SK-N-SH (cell line): ENCODE results near the gene TMEM164. TPM values are rescaled to one million over a fixed set of nuclear protein-coding genes. Genes with fewer than 3 reads are reported as not detected.

Source experiments
- CTCF ChIA-PET: fragments of 300-600, 350-600 bp; formaldehyde crosslinking; extraction: SDS; loops from one replicate; lab custom pipeline; 2021; lab: Yijun Ruan, JAX
- POLR2A ChIA-PET: fragments of 350-600 bp; sonication (Branson Sonifier 250); formaldehyde crosslinking; extraction: SDS; loops from one replicate; lab custom pipeline; 2020; ENCODE audit warnings: antibody characterized with exemption, inconsistent platforms; lab: Yijun Ruan, JAX
- DNase-seq: peaks from one replicate; pipeline ENCODE4 v3.0.0; 2012
- H2AFZ ChIP-seq: fragments of 200-600 bp; sonication (generic); 2 replicates; pipeline ENCODE4 v1.8.1; 2016; ENCODE audit warnings: antibody characterized with exemption, mild to moderate bottlenecking, low read depth
- H3F3A ChIP-seq: fragments of 200-600 bp; sonication (generic); replicated peaks from 2 replicates; pipeline ENCODE3; 2016; ENCODE audit warnings: antibody characterized with exemption, mild to moderate bottlenecking; ENCODE audit not compliant: insufficient read depth
- H3K27ac ChIP-seq, 2 experiments: fragments of 200-500 bp in 1 of 2; fragments of 200-600 bp in 1 of 2; sonication (Bioruptor generic) in 1 of 2; sonication (generic), shearing (Covaris generic) in 1 of 2; 2 replicates each; pipeline versions ENCODE4 v1.5.1 to v1.6.1; 2014 to 2016; ENCODE audit warnings: low read depth in 2 of 2, inconsistent platforms in 1 of 2, low read length in 1 of 2, mild to moderate bottlenecking in 1 of 2, mixed read lengths in 1 of 2
- H3K27me3 ChIP-seq: fragments of 200-600 bp; sonication (generic), shearing (Covaris generic); 2 replicates; pipeline ENCODE4 v1.6.1; 2016; ENCODE audit warnings: mixed run types; ENCODE audit not compliant: insufficient read depth
- H3K36me3 ChIP-seq, 2 experiments: fragments of 200-500 bp in 1 of 2; fragments of 200-600 bp in 1 of 2; sonication (Bioruptor generic) in 1 of 2; sonication (generic) in 1 of 2; replicated peaks in 1 of 2; 2 replicates each; pipeline versions ENCODE3 to v1.5.1; 2014 to 2016; ENCODE audit warnings: low read length in 1 of 2, mild to moderate bottlenecking in 1 of 2; ENCODE audit not compliant: insufficient read depth in 2 of 2, control insufficient read depth in 1 of 2
- H3K4me1 ChIP-seq, 2 experiments: fragments of 200-500 bp in 1 of 2; fragments of 200-600 bp in 1 of 2; sonication (Bioruptor generic) in 1 of 2; sonication (generic), shearing (Covaris generic) in 1 of 2; 2 replicates each; pipeline versions ENCODE4 v1.5.1 to v1.6.1; 2014 to 2016; ENCODE audit warnings: low read depth in 1 of 2, low read length in 1 of 2, mixed run types in 1 of 2; ENCODE audit not compliant: insufficient read depth in 2 of 2, control insufficient read depth in 1 of 2
- H3K4me2 ChIP-seq: fragments of 200-600 bp; sonication (generic), shearing (Covaris generic); 2 replicates; pipeline ENCODE4 v1.6.1; 2017; ENCODE audit warnings: mixed run types
- H3K4me3 ChIP-seq, 2 experiments: fragments of 200-500 bp in 1 of 2; fragments of 200-600 bp in 1 of 2; sonication (Bioruptor generic) in 1 of 2; sonication (generic), shearing (Covaris generic) in 1 of 2; 2 replicates each; pipeline versions ENCODE4 v1.5.1 to v1.8.1; 2014 to 2016; ENCODE audit warnings: low read depth in 2 of 2, inconsistent platforms in 1 of 2, low read length in 1 of 2, mild to moderate bottlenecking in 1 of 2, mixed read lengths in 1 of 2, moderate library complexity in 1 of 2
- H3K79me2 ChIP-seq: fragments of 200-600 bp; sonication (generic); 2 replicates; pipeline ENCODE4 v1.8.1; 2017; ENCODE audit warnings: mild to moderate bottlenecking; ENCODE audit not compliant: insufficient read depth
- H3K9ac ChIP-seq: fragments of 200-600 bp; sonication (generic); 2 replicates; pipeline ENCODE4 v1.6.1; 2017; ENCODE audit warnings: mixed run types
- H3K9me2 ChIP-seq: fragments of 200-600 bp; sonication (generic); 2 replicates; pipeline ENCODE4 v1.6.1; 2017; ENCODE audit warnings: mixed run types
- H3K9me3 ChIP-seq: fragments of 200-600 bp; sonication (generic); 2 replicates; pipeline ENCODE4 v1.6.1; 2017; ENCODE audit warnings: mixed run types, mild to moderate bottlenecking, moderate library complexity
- H4K20me1 ChIP-seq: fragments of 200-600 bp; sonication (generic); 2 replicates; pipeline ENCODE4 v1.6.1; 2017; ENCODE audit warnings: mild to moderate bottlenecking, mixed run types; ENCODE audit not compliant: insufficient read depth
- CHD2 ChIP-seq: fragments of 150-350 bp; IDR thresholded peaks from 2 replicates; pipeline ENCODE4 v1.6.1; 2018; ENCODE audit warnings: low read length; ENCODE audit not compliant: partially characterized antibody
- CTCF ChIP-seq: fragments of 200-600 bp; sonication (generic); IDR thresholded peaks from 2 replicates; pipeline ENCODE4 v1.6.1; 2017; ENCODE audit warnings: antibody characterized with exemption, mild to moderate bottlenecking, moderate library complexity
- EZH2phosphoT487 ChIP-seq: fragments of 200-600 bp; sonication (generic); IDR thresholded peaks from 2 replicates; pipeline ENCODE4 v1.6.1; 2017; ENCODE audit warnings: low read depth, mixed run types, mild to moderate bottlenecking, antibody characterized with exemption, moderate library complexity, borderline replicate concordance
- FOSL2 ChIP-seq: IDR thresholded peaks from 2 replicates; pipeline ENCODE4 v1.4.0; 2012; ENCODE audit warnings: low read depth, mild to moderate bottlenecking, moderate library complexity, borderline replicate concordance
- GABPA ChIP-seq: IDR thresholded peaks from 2 replicates; pipeline ENCODE4 v1.4.0; 2012; ENCODE audit warnings: low read depth, mild to moderate bottlenecking
- GATA2 ChIP-seq: sonication (generic); formaldehyde crosslinking; IDR thresholded peaks from 2 replicates; pipeline ENCODE4 v1.5.0; 2020; ENCODE audit warnings: mild to moderate bottlenecking, missing genetic modification reagents
- JUND ChIP-seq: IDR thresholded peaks from 2 replicates; pipeline ENCODE4 v1.4.0; 2012
- MEF2A ChIP-seq: IDR thresholded peaks from 2 replicates; pipeline ENCODE4 v1.4.0; 2012; ENCODE audit warnings: low read depth, borderline replicate concordance
- MXI1 ChIP-seq: IDR thresholded peaks from 2 replicates; pipeline ENCODE4 v1.6.1; 2012; ENCODE audit warnings: mild to moderate bottlenecking, low read depth, low read length, improper control_type of control experiment
- NFIC ChIP-seq: IDR thresholded peaks from 2 replicates; pipeline ENCODE4 v1.4.0; 2012; ENCODE audit warnings: borderline replicate concordance
- NRF1 ChIP-seq: IDR thresholded peaks from 2 replicates; pipeline ENCODE4 v1.6.1; 2012; ENCODE audit warnings: low read depth, mild to moderate bottlenecking, low read length
- POLR2AphosphoS5 ChIP-seq: IDR thresholded peaks from 2 replicates; pipeline ENCODE4 v1.6.1; 2012; ENCODE audit warnings: low read depth, low read length
- RCOR1 ChIP-seq: fragments of 150-350 bp; IDR thresholded peaks from 2 replicates; pipeline ENCODE4 v1.6.1; 2017; ENCODE audit warnings: antibody characterized with exemption, low read length
- RXRA ChIP-seq: IDR thresholded peaks from 2 replicates; pipeline ENCODE4 v1.4.0; 2012; ENCODE audit warnings: low read depth, mild to moderate bottlenecking, borderline replicate concordance
- SIN3A ChIP-seq: IDR thresholded peaks from 2 replicates; pipeline ENCODE4 v1.6.1; 2012; ENCODE audit warnings: low read depth, mild to moderate bottlenecking, low read length, moderate library complexity, borderline replicate concordance
- SMC3 ChIP-seq: IDR thresholded peaks from 2 replicates; pipeline ENCODE4 v1.6.1; 2012; ENCODE audit warnings: low read depth, low read length, improper control_type of control experiment
- TAF1 ChIP-seq: IDR thresholded peaks from 2 replicates; pipeline ENCODE4 v1.6.1; 2012; ENCODE audit warnings: low read depth, mild to moderate bottlenecking, low read length, moderate library complexity, borderline replicate concordance
- YY1 ChIP-seq: IDR thresholded peaks from 2 replicates; pipeline ENCODE4 v1.4.0; 2012; ENCODE audit warnings: low read depth, mild to moderate bottlenecking
- WGBS: methylation state at CpG from one replicate; pipeline ENCODE4 v1.1.6; 2017; ENCODE audit warnings: low lambda C conversion rate; 5-methylcytosine and 5-hydroxymethylcytosine counted together
- polyA plus RNA-seq, 3 experiments: library from polyadenylated mRNA; depleted of rRNA; stranded (reverse); fragments of >200 nt; gene quantifications; 2 replicates each; pipeline ENCODE4 v1.2.3, GENCODE V29; 2012
- TF ChIP-seq, protein P1 (sequence below): IDR thresholded peaks from 2 replicates; pipeline ENCODE4; 2012
- TF ChIP-seq, protein P2 (sequence below): fragments of 150-350 bp; IDR thresholded peaks from 2 replicates; pipeline ENCODE4 v1.6.1; 2016; ENCODE audit warnings: mild to moderate bottlenecking, low read depth, low read length
- TF ChIP-seq, protein P3 (sequence below): IDR thresholded peaks from 2 replicates; pipeline ENCODE4 v1.6.1; 2012; ENCODE audit warnings: mild to moderate bottlenecking, low read depth, low read length, moderate library complexity
- TF ChIP-seq, protein P4 (sequence below): fragments of 150-350 bp; IDR thresholded peaks from 2 replicates; pipeline ENCODE4 v1.6.1; 2017; ENCODE audit warnings: antibody characterized with exemption, low read length, low read depth, borderline replicate concordance
- TF ChIP-seq, protein P5 (sequence below): IDR thresholded peaks from 2 replicates; pipeline ENCODE4 v1.4.0; 2012; ENCODE audit warnings: low read depth

TMEM164 gene
- 10.8 and 11.9 TPM in 2 replicates for polyA plus RNA-seq (2012; rRNA removed)
- polyA plus RNA-seq (2012; cell fraction: cytosol; rRNA removed): 7.6 and 10.1 TPM in 2 replicates
- polyA plus RNA-seq (2012; cell fraction: nucleus; rRNA removed): 12.5 and 17.0 TPM in 2 replicates

GRCh38 chrX:110002300-110003166, at the start of gene TMEM164:
Gene TMEM164, plus strand, starts transcription at chrX:110003114. Its CDS starts 661 bp downstream, at chrX:110003775.
- WGBS: 6% methylated on average over 19 of the region's 83 CpGs
- H3K9me3 ChIP-seq: no peaks in the 10 kb centered on the region
- CTCF ChIA-PET: interaction anchor here (0.8 to 1.2 kb wide), 2 partner anchors 111 to 141 kb away, joined by 3 read pairs; no protein-coding TSS in a partner anchor
- TF ChIP-seq SMC3: no peak
- TF ChIP-seq SIN3A: no peak
- no peak for TF ChIP-seq GABPA
- TF ChIP-seq, protein P1, sequence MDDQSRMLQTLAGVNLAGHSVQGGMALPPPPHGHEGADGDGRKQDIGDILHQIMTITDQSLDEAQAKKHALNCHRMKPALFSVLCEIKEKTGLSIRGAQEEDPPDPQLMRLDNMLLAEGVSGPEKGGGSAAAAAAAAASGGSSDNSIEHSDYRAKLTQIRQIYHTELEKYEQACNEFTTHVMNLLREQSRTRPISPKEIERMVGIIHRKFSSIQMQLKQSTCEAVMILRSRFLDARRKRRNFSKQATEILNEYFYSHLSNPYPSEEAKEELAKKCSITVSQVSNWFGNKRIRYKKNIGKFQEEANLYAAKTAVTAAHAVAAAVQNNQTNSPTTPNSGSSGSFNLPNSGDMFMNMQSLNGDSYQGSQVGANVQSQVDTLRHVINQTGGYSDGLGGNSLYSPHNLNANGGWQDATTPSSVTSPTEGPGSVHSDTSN: no peak
- TF ChIP-seq, protein P2, sequence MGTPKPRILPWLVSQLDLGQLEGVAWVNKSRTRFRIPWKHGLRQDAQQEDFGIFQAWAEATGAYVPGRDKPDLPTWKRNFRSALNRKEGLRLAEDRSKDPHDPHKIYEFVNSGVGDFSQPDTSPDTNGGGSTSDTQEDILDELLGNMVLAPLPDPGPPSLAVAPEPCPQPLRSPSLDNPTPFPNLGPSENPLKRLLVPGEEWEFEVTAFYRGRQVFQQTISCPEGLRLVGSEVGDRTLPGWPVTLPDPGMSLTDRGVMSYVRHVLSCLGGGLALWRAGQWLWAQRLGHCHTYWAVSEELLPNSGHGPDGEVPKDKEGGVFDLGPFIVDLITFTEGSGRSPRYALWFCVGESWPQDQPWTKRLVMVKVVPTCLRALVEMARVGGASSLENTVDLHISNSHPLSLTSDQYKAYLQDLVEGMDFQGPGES: no peak
- TF ChIP-seq, protein P3, sequence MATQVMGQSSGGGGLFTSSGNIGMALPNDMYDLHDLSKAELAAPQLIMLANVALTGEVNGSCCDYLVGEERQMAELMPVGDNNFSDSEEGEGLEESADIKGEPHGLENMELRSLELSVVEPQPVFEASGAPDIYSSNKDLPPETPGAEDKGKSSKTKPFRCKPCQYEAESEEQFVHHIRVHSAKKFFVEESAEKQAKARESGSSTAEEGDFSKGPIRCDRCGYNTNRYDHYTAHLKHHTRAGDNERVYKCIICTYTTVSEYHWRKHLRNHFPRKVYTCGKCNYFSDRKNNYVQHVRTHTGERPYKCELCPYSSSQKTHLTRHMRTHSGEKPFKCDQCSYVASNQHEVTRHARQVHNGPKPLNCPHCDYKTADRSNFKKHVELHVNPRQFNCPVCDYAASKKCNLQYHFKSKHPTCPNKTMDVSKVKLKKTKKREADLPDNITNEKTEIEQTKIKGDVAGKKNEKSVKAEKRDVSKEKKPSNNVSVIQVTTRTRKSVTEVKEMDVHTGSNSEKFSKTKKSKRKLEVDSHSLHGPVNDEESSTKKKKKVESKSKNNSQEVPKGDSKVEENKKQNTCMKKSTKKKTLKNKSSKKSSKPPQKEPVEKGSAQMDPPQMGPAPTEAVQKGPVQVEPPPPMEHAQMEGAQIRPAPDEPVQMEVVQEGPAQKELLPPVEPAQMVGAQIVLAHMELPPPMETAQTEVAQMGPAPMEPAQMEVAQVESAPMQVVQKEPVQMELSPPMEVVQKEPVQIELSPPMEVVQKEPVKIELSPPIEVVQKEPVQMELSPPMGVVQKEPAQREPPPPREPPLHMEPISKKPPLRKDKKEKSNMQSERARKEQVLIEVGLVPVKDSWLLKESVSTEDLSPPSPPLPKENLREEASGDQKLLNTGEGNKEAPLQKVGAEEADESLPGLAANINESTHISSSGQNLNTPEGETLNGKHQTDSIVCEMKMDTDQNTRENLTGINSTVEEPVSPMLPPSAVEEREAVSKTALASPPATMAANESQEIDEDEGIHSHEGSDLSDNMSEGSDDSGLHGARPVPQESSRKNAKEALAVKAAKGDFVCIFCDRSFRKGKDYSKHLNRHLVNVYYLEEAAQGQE: no peak
- TF ChIP-seq GATA2 (CRISPR knock-in tag): no peak
- peak; percentile 13; the same call in 1 of the 2 replicates for TF ChIP-seq NRF1
- no peak for TF ChIP-seq NFIC
- TF ChIP-seq MXI1: no peak
- TF ChIP-seq, protein P4, sequence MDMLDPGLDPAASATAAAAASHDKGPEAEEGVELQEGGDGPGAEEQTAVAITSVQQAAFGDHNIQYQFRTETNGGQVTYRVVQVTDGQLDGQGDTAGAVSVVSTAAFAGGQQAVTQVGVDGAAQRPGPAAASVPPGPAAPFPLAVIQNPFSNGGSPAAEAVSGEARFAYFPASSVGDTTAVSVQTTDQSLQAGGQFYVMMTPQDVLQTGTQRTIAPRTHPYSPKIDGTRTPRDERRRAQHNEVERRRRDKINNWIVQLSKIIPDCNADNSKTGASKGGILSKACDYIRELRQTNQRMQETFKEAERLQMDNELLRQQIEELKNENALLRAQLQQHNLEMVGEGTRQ: no peak
- no peak for TF ChIP-seq CHD2
- TF ChIP-seq, protein P5, sequence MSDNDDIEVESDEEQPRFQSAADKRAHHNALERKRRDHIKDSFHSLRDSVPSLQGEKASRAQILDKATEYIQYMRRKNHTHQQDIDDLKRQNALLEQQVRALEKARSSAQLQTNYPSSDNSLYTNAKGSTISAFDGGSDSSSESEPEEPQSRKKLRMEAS: peak; percentile 59; the same call in 1 of the 2 replicates
- TF ChIP-seq EZH2phosphoT487: no peak
- TF ChIP-seq FOSL2: no peak
- no peak for TF ChIP-seq POLR2AphosphoS5
- peak; percentile 11; the same call in 1 of the 2 replicates for TF ChIP-seq TAF1
- TF ChIP-seq MEF2A: no peak
- no peak for TF ChIP-seq JUND
- TF ChIP-seq CTCF: no peak
- TF ChIP-seq YY1: no peak
- TF ChIP-seq RXRA: no peak
- TF ChIP-seq RCOR1: no peak

More at GRCh38 chrX:110002300-110003166, at the start of gene TMEM164:
- POLR2A ChIA-PET: no interaction called here
- Histone ChIP-seq H4K20me1 (no peaks in the 10 kb centered on the region), H3K4me2 (peak within 1 kb of the TSS; percentile 73), H3K9ac (peak within 1 kb of the TSS; percentile 67), H3K36me3 (no peaks in the 10 kb centered on the region), H3K27me3 (peaks cover 4% of the 10 kb centered on the region; the same call in 1 of the 2 replicates), H3K9me2 (no peaks in the 10 kb centered on the region), H3K4me1 (peaks cover 0 to 17% of the 10 kb centered on the region in 2 experiments; a peak in 1 of 4 replicates), H3K79me2 (peaks cover 4% of the 10 kb centered on the region; the same call in 1 of the 2 replicates), H3K4me3 (peak within 1 kb of the TSS; percentile 62 to 64), H2AFZ (peak within 1 kb of the TSS; percentile 66; the same call in 1 of the 2 replicates), H3F3A (no peaks in the 10 kb centered on the region), H3K27ac (peak within 1 kb of the TSS; percentile 49 to 78)
- DNase-seq: peak; percentile 87
